Subcutaneous abdominal adipose tissue (tissue), 5 donors: ENCODE results near the gene SETBP1.

Experiments
- H3K27ac ChIP-seq: one replicate; pipeline ENCODE4 v1.7.0; 2013; ENCODE audit warnings: low read depth, mild to moderate bottlenecking, inconsistent platforms, low read length, moderate library complexity
- H3K27me3 ChIP-seq, 5 donors: one replicate each; pipeline ENCODE4 v1.7.0; 2013; ENCODE audit warnings: low read length in 5 of 5, inconsistent platforms in 1 of 5; ENCODE audit not compliant: control insufficient read depth in 5 of 5, insufficient read depth in 4 of 5
- H3K36me3 ChIP-seq, 5 donors: one replicate each; pipeline ENCODE4 v1.7.0; 2013; ENCODE audit warnings: low read length in 5 of 5; ENCODE audit not compliant: control insufficient read depth in 5 of 5, insufficient read depth in 5 of 5
- H3K4me1 ChIP-seq, 5 donors: one replicate each; pipeline ENCODE4 v1.7.0; 2013; ENCODE audit warnings: low read length in 5 of 5, mild to moderate bottlenecking in 3 of 5, moderate library complexity in 1 of 5; ENCODE audit not compliant: control insufficient read depth in 5 of 5, insufficient read depth in 5 of 5
- H3K4me3 ChIP-seq, 5 donors: one replicate each; pipeline ENCODE4 v1.7.0; 2013; ENCODE audit warnings: low read length in 5 of 5, low read depth in 1 of 5
- H3K9ac ChIP-seq, 5 donors: one replicate each; pipeline ENCODE4 v1.7.0; 2013; ENCODE audit warnings: low read length in 5 of 5, mild to moderate bottlenecking in 4 of 5, moderate library complexity in 3 of 5
- H3K9me3 ChIP-seq, 5 donors: one replicate each; pipeline ENCODE4 v1.7.0; 2013; ENCODE audit warnings: low read length in 5 of 5; ENCODE audit not compliant: control insufficient read depth in 5 of 5
- donor health status: healthy.
- donor health status: healthy.
- donor health status: healthy.
- donor health status: healthy.
- donor health status: healthy.

SETBP1 gene

GRCh38 chr18:44851856-44852621, 171.4 kb downstream of the SETBP1 start:
- H3K4me3 ChIP-seq = no peak overlapping the region
- H3K36me3 ChIP-seq = no peaks in the 10 kb centered on the region
- H3K9ac ChIP-seq = no peak overlapping the region
- H3K9me3 ChIP-seq = peaks cover 0 to 4% (median 0%) of the 10 kb centered on the region in 5 donors
- H3K27ac ChIP-seq = no peak overlapping the region
- no peaks in the 10 kb centered on the region for H3K27me3 ChIP-seq
- peaks cover 0 to 23% (median 10%) of the 10 kb centered on the region in 5 donors for H3K4me1 ChIP-seq

- Histone ChIP-seq H3K4me1 (peaks cover 0 to 20% (median 10%) of the 10 kb centered on the region in 5 donors), H3K9ac (no peak overlapping the region), H3K9me3 (peaks cover 0 to 4% (median 0%) of the 10 kb centered on the region in 5 donors), H3K27ac (no peak overlapping the region), H3K36me3 (no peaks in the 10 kb centered on the region), H3K4me3 (no peak overlapping the region), H3K27me3 (no peaks in the 10 kb centered on the region)
Measured at GRCh38 chr18:44852818-44853217, 172.1 kb downstream of the SETBP1 start.

GRCh38 chr18:44853430-44853829, 172.7 kb downstream of the SETBP1 start:
- no peak overlapping the region for H3K9ac ChIP-seq
- H3K36me3 ChIP-seq = no peaks in the 10 kb centered on the region
- H3K27ac ChIP-seq = no peak overlapping the region
- H3K9me3 ChIP-seq = peaks cover 0 to 4% (median 0%) of the 10 kb centered on the region in 5 donors
- H3K4me3 ChIP-seq = no peak overlapping the region
- peaks cover 0 to 19% (median 10%) of the 10 kb centered on the region in 5 donors for H3K4me1 ChIP-seq
- no peaks in the 10 kb centered on the region for H3K27me3 ChIP-seq

GRCh38 chr18:44855681-44856080, 175.0 kb downstream of the SETBP1 start:
- H3K4me1 ChIP-seq = peaks cover 0 to 19% (median 14%) of the 10 kb centered on the region in 5 donors
- H3K27ac ChIP-seq = no peak overlapping the region
- H3K4me3 ChIP-seq = no peak overlapping the region
- H3K27me3 ChIP-seq = no peaks in the 10 kb centered on the region
- H3K9ac ChIP-seq = no peak overlapping the region
- H3K36me3 ChIP-seq = no peaks in the 10 kb centered on the region
- peaks cover 0 to 4% (median 0%) of the 10 kb centered on the region in 5 donors for H3K9me3 ChIP-seq

GRCh38 chr18:44856157-44856556, 175.5 kb downstream of the SETBP1 start:
- Histone ChIP-seq H3K9me3 (peaks cover 0 to 4% (median 0%) of the 10 kb centered on the region in 5 donors), H3K36me3 (no peaks in the 10 kb centered on the region), H3K27me3 (no peaks in the 10 kb centered on the region), H3K4me1 (peaks cover 0 to 19% (median 15%) of the 10 kb centered on the region in 5 donors), H3K27ac (no peak overlapping the region), H3K4me3 (no peak overlapping the region), H3K9ac (no peak overlapping the region)

- peaks cover 0 to 4% (median 0%) of the 10 kb centered on the region in 5 donors for H3K9me3 ChIP-seq
- no peak overlapping the region for H3K4me3 ChIP-seq
- no peak overlapping the region for H3K9ac ChIP-seq
- no peaks in the 10 kb centered on the region for H3K36me3 ChIP-seq
- H3K27me3 ChIP-seq = no peaks in the 10 kb centered on the region
- no peak overlapping the region for H3K27ac ChIP-seq
- peaks cover 0 to 19% (median 15%) of the 10 kb centered on the region in 5 donors for H3K4me1 ChIP-seq
Measured at GRCh38 chr18:44857081-44857480, 176.4 kb downstream of the SETBP1 start.

GRCh38 chr18:44857744-44858491, 177.2 kb downstream of the SETBP1 start:
- H3K36me3 ChIP-seq = no peaks in the 10 kb centered on the region
- H3K4me3 ChIP-seq = no peak overlapping the region
- no peak overlapping the region for H3K9ac ChIP-seq
- H3K9me3 ChIP-seq = peaks cover 0 to 4% (median 0%) of the 10 kb centered on the region in 5 donors
- no peaks in the 10 kb centered on the region for H3K27me3 ChIP-seq
- H3K4me1 ChIP-seq = peaks cover 0 to 19% (median 13%) of the 10 kb centered on the region in 5 donors
- H3K27ac ChIP-seq = no peak overlapping the region

- no peak overlapping the region for H3K27ac ChIP-seq
- peaks cover 0 to 4% (median 0%) of the 10 kb centered on the region in 5 donors for H3K9me3 ChIP-seq
- H3K36me3 ChIP-seq = no peaks in the 10 kb centered on the region
- H3K27me3 ChIP-seq = no peaks in the 10 kb centered on the region
- H3K4me1 ChIP-seq = peaks cover 0 to 19% (median 13%) of the 10 kb centered on the region in 5 donors
- no peak overlapping the region for H3K4me3 ChIP-seq
- no peak overlapping the region for H3K9ac ChIP-seq
Measured at GRCh38 chr18:44859263-44859662, 178.6 kb downstream of the SETBP1 start.

GRCh38 chr18:44859751-44860439, 179.2 kb downstream of the SETBP1 start:
- Histone ChIP-seq H3K36me3 (no peaks in the 10 kb centered on the region), H3K9ac (no peak overlapping the region), H3K27me3 (no peaks in the 10 kb centered on the region), H3K4me3 (no peak overlapping the region), H3K4me1 (peaks cover 0 to 19% (median 13%) of the 10 kb centered on the region in 5 donors), H3K27ac (no peak overlapping the region), H3K9me3 (peaks cover 0 to 4% (median 0%) of the 10 kb centered on the region in 5 donors)
